IgD-negative memory B cell (primary cell): ENCODE measurements around the gene SPIRE2. TPM values are rescaled to one million over a fixed set of nuclear protein-coding genes. Genes with fewer than 3 reads are reported as not detected.

Source experiments
- H3K27ac Mint-ChIP-seq, 3 donors: one replicate each; pipeline ENCODE4 v1.8.0; 2020 to 2022; ENCODE audit warnings: mild to moderate bottlenecking in 3 of 3, mixed read lengths in 3 of 3, moderate library complexity in 1 of 3
- H3K27me3 Mint-ChIP-seq: one replicate; pipeline ENCODE4 v1.8.0; 2021; ENCODE audit warnings: mixed read lengths
- H3K36me3 Mint-ChIP-seq: one replicate; pipeline ENCODE4 v1.8.0; 2020; ENCODE audit warnings: mild to moderate bottlenecking, mixed read lengths
- H3K4me1 Mint-ChIP-seq, 3 donors: one replicate each; pipeline ENCODE4 v1.8.0; 2020 to 2022; ENCODE audit warnings: mixed read lengths in 3 of 3, mild to moderate bottlenecking in 1 of 3
- H3K4me3 Mint-ChIP-seq, 4 donors: one replicate each; pipeline ENCODE4 v1.8.0; 2020 to 2022; ENCODE audit warnings: mild to moderate bottlenecking in 4 of 4, mixed read lengths in 4 of 4, moderate library complexity in 3 of 4
- H3K9me3 Mint-ChIP-seq, 3 donors: one replicate each; pipeline ENCODE4 v1.8.0; 2020 to 2021; ENCODE audit warnings: mixed read lengths in 3 of 3, mild to moderate bottlenecking in 1 of 3
- polyA plus RNA-seq: library from polyadenylated mRNA; unstranded; fragments of 300-500 nt; fragmentation: Illumina TruSeq; gene quantifications from one replicate; pipeline ENCODE4 v1.2.3, GENCODE V29; 2021

Gene SPIRE2
- polyA plus RNA-seq, 1 donor from 2014 or later = 0.19 TPM

DNA sequence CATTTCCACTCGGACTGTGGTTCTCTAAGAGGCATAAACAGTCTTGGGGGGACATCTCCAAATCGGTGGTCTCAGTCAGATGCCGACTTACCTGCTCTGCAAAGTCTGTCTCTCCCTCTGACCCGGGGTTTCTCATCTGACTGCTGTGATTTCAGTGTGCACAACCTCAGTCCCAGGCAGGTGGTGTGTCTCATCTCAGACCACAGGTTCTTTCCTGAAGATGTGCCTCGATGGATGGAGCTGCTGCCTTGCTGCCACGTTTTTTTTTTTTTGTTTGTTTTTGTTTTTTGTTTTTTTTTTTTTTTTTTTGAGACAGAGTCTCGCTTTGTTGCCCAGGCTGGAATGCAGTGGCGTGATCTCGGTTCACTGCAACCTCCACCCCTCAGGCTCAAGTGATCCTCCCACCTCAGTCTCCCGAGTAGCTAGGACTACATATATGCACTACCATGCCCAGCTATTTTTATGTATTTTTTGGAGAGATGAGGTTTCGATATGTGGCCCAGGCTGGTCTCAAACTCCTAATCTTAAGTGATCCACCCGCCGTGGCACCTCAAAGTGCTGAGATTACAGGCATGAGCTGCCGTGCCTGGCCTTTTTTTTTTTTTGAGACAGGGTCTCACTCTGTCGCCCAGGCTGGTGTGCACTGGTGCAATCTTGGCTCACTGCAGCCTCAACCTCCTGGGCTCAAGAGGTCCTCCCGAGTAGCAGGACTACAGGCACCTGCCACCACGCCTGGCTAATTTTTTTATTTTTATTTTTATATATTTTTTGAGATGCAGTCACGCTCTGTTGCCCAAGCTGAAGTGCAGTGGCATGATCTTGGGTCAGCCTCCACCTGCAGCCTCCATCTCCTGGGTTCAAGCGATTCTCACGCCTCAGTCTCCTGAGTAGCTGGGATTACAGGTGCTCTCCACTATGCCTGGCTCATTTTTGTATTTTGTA lies 15.4 kb downstream of the SPIRE2 start:
- no peak overlapping the region for H3K27ac Mint-ChIP-seq

DNA sequence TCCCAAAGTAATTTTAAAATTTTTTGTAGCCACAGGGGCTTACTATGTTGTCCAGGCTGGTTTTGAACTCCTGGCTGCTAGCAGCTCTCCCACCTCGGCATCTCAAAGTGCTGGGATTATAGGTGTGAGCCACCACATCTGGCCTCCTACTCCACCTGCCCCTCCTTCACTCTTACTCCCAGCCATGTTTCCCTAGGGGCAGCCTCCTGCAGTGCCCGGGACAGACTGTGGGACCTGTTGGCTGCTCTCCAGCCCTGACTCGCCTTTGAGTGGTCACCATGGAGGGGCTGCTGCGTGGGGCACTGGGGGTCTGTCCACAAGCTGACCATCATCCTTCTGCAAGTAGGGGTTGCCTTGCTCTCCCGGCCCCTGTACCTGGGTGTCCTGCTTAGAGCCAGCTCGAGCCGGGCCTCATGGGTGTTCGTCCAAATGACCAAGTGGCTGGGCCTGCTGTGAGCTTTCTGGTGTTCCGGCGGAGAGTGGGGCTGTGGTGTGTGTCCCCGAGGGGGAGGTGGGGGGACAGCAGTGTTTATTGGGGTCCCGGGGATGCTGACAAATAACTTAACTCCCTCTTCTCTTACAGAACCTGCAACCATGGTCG lies 16.6 kb downstream of the SPIRE2 start:
- H3K27ac Mint-ChIP-seq = peak overlapping the region in 1 of 3 donors; percentile 6
- no peaks in the 10 kb centered on the region for H3K36me3 Mint-ChIP-seq
- H3K4me3 Mint-ChIP-seq = peak overlapping the region in 2 of 4 donors; percentile 9 to 89
- peaks cover 8 to 11% (median 10%) of the 10 kb centered on the region in 3 donors for H3K4me1 Mint-ChIP-seq
- no peaks in the 10 kb centered on the region for H3K9me3 Mint-ChIP-seq
- H3K27me3 Mint-ChIP-seq = peaks cover 13% of the 10 kb centered on the region

More for the DNA sequence above, 15.4 kb downstream of the SPIRE2 start:
- no peak overlapping the region for H3K4me3 Mint-ChIP-seq
- peaks cover 13% of the 10 kb centered on the region for H3K27me3 Mint-ChIP-seq
- H3K36me3 Mint-ChIP-seq = no peaks in the 10 kb centered on the region
- peaks cover 8 to 11% (median 11%) of the 10 kb centered on the region in 3 donors for H3K4me1 Mint-ChIP-seq
- H3K9me3 Mint-ChIP-seq = no peaks in the 10 kb centered on the region

DNA sequence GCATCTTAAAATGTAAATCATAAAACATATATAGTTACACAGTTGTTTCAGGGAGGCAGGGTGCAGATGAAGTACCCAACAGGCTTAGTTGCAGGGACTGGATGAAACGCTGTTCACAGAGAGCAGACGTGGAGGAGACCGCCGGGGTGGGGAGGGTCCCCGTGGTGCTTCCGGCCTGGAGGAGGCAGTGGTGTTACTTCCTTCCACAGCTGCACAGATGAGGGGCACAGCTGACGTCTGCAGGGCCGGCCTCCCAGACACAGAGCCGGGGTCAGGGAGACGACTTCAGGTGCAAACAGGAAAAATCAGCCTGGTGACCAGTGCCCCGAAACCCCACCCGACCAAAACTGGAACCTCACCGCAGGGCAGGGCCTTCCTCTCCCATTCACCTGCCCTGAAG lies 17.1 kb downstream of the SPIRE2 start:
- H3K36me3 Mint-ChIP-seq = no peaks in the 10 kb centered on the region
- H3K4me1 Mint-ChIP-seq = peaks cover 8 to 11% (median 10%) of the 10 kb centered on the region in 3 donors
- H3K27ac Mint-ChIP-seq = no peak overlapping the region
- H3K27me3 Mint-ChIP-seq = peaks cover 13% of the 10 kb centered on the region
- H3K9me3 Mint-ChIP-seq = no peaks in the 10 kb centered on the region
- H3K4me3 Mint-ChIP-seq = peak overlapping the region in 3 of 4 donors; percentile 9 to 89 (median 13)

DNA sequence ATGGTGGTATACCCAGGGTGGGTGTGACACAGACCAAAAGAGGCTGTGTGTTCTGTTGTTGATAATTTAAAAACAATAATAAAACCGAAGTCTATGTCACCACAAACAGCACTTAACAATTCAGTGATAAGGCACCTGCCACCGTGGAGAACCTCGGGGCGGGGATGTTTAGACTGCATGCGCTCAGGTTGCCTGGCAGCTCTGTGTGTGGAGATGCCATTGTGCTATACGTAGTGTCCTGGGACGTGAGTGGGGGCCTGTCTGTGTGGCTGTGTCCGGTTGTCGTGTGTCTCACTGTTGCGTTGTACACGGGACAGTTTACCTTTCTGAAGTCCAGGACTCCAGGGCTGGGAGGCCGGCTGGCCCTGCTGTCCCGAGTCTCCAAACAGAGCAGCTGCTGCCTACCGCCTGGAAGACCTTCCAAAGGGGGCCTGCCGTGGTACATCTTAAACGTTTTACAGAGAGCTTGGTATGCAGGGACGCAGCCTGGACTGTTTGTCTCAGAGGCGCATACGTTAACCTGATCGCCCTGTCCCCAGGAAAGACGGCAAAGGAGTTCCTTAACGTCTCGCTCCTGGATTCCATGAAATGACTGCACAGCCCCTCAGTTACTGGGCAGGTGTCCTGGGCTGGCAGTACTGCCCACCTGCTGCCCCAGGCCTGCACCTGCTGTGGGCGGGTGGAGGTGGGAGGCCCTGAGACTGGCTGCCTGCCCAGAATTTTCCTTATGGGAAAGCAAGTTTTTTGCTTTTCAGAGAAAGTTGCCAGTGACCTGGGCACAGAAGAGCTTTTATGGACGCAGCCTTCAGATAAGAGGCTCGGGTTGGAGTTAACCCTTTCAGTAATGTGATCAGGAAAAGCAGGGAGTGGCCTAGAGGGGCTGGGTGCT lies 19.0 kb downstream of the SPIRE2 start:
- Mint-ChIP-seq H3K27ac (no peak overlapping the region), H3K4me3 (no peak overlapping the region), H3K36me3 (peaks cover 1% of the 10 kb centered on the region), H3K4me1 (peaks cover 6 to 8% (median 8%) of the 10 kb centered on the region in 3 donors), H3K27me3 (peaks cover 13% of the 10 kb centered on the region), H3K9me3 (no peaks in the 10 kb centered on the region)

DNA sequence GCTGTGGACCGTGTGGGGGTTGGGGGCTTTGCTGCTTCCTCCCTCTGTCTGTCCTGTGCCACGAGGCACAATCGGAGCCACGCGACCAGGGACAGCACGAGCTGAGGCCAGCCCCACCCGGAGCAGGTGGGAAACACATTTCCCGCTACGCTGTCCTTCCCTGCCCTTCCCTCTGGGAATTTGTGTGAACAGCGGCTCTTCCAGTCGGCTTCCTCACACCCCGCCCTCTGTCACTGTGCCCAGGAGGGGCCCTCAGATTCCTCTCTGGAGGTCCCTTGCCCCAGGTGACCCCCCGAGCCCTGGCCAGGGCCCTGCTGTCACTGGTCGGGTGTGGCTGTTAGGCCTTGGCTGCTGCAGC lies 19.6 kb downstream of the SPIRE2 start:
- Mint-ChIP-seq H3K4me3 (no peak overlapping the region), H3K27me3 (peaks cover 13% of the 10 kb centered on the region), H3K4me1 (peaks cover 5 to 7% (median 6%) of the 10 kb centered on the region in 3 donors), H3K36me3 (peaks cover 2% of the 10 kb centered on the region), H3K9me3 (no peaks in the 10 kb centered on the region), H3K27ac (no peak overlapping the region)

DNA sequence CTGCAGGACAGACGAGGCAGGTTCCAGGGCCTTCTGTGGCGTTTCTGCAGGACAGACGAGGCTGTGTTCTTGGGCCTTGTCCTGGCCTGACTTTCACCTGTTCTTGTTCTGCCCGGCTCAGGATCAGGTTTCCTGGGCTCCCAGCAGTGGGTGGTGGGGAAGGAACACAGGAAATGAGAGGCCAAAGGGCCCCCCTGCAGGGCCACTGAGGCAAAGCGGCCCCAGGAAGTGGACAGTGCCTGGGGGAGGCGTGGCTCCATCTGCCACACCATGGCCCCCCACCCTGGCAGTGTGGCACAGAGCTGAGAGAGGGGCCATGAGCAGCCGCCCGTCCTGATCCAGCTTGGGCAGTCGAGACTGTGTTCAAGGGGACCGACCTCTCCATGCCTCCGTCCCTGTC lies 20.7 kb downstream of the SPIRE2 start:
- H3K27me3 Mint-ChIP-seq = peaks cover 13% of the 10 kb centered on the region
- H3K36me3 Mint-ChIP-seq = peaks cover 3% of the 10 kb centered on the region
- H3K4me3 Mint-ChIP-seq = no peak overlapping the region
- H3K27ac Mint-ChIP-seq = no peak overlapping the region
- H3K9me3 Mint-ChIP-seq = no peaks in the 10 kb centered on the region
- peaks cover 5 to 8% (median 6%) of the 10 kb centered on the region in 3 donors for H3K4me1 Mint-ChIP-seq

DNA sequence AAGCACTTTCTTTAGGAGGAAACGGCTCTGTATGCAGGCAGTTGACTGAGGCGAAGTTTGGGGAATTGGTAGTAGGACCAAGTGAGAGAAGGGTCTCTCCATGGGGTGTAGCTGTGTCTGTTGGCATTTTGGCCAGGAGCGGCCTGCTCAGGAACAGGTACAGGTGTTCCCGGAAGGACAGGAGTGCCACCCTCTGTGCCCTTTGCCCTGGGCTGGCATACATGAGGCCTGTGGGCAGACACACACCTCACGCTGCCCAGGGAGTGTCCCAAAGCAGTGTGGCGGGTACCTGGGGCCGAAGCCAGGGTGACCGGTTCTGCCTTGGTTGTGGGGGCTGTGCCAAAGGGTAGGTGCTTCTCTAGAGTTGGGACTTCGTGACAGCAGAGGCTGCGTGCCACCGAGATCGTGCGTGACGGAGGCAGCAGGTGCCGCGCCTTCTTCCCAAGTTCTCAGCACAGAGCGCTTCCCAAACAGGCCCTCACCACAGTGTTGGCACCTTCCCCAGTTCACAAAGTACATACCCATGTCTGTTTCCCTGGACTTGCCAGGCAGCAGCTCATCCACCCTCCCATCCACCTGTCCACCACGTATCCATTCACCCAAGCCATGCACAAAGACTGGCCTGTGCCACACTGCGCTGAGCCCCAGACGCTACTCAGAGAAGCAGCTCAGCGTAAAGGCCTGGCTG lies 25.2 kb downstream of the SPIRE2 start:
- no peak overlapping the region for H3K27ac Mint-ChIP-seq
- no peaks in the 10 kb centered on the region for H3K9me3 Mint-ChIP-seq
- H3K4me1 Mint-ChIP-seq = peaks cover 0 to 1% (median 0%) of the 10 kb centered on the region in 3 donors
- H3K27me3 Mint-ChIP-seq = peaks cover 3% of the 10 kb centered on the region
- H3K4me3 Mint-ChIP-seq = no peak overlapping the region
- H3K36me3 Mint-ChIP-seq = peaks cover 3% of the 10 kb centered on the region

DNA sequence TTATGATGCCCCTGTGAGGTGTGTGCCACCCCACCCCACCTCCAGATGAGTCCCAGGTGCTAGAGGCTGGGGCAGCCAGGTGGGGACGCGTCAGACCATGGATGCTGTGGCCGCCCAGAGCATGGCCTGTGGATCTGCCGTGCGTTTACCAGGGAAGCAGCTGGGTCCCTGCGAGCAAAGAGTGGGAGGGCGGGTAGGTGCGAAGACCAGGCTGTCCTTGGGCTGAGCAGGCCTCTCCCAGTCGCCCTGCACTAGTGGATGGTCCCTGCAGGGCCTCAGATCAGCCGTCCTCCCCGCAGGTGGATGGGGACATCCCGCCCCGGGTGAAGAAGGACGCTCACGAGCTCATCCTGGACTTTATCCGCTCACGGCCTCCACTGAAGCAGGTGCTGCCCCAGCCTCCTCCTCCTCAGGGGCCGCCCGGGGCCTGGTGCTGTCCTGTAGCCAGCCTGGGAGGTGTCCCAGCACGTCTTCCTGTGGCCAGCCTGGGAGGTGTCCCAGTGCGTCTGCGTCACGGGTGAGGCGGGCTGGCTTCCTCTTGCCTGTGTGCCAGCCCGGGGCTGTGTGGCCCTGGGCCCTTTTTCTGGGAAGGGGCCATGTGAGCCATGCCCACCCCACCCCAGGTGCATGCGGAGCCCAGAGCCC lies 27.1 kb downstream of the SPIRE2 start:
- Mint-ChIP-seq H3K27me3 (peaks cover 6% of the 10 kb centered on the region), H3K4me3 (no peak overlapping the region), H3K4me1 (peaks cover 0 to 1% (median 0%) of the 10 kb centered on the region in 3 donors), H3K9me3 (no peaks in the 10 kb centered on the region), H3K36me3 (peaks cover 3% of the 10 kb centered on the region), H3K27ac (no peak overlapping the region)

DNA sequence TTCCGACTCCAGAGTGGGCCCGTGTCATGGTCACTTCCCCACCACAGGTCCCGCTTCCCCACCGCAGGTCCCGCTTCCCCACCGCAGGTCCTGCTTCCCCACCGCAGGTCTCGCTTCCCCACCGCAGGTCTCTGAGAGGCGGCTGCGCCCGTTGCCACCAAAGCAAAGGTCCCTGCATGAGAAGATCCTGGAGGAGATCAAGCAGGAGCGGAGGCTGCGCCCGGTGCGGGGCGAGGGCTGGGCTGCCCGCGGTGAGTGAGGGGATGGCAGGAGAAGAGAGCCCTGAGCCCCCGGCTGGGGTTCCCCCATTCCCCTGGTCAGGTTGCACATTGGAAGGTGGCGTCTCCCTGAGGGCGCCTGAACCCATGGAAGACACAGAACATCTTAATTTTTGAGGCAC lies 27.7 kb downstream of the SPIRE2 start:
- Mint-ChIP-seq H3K4me3 (no peak overlapping the region), H3K36me3 (peaks cover 3% of the 10 kb centered on the region), H3K27ac (no peak overlapping the region), H3K27me3 (peaks cover 9% of the 10 kb centered on the region), H3K9me3 (no peaks in the 10 kb centered on the region), H3K4me1 (peaks cover 2 to 4% (median 4%) of the 10 kb centered on the region in 3 donors)

DNA sequence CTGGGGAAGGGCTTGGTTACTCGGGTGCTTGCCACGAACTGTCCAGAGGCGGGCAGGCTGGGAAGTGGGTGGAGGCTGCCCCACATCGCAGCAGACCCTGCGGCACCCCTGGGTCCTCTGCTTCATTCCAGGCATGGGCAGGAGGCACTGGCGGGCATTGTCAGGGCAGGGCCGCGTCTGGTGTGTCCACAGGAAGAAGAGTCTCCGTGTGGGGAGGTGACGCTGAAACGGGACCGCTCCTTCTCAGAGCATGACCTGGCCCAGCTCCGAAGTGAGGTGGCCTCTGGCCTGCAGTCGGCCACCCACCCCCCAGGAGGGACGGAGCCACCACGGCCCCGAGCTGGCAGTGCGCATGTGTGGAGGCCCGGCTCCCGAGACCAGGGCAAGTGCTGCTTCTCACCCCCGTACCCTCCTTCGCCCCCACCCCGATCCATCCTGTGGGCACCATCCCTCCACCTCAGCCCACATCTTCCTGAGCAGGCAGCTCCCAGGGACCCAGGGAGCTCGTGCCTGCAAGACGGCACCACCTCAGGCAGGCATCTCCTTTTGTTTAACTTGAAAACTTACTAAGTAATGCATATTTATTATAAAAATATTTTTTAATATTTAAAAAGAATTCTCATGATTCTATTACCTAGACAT lies 30.8 kb downstream of the SPIRE2 start:
- Mint-ChIP-seq H3K36me3 (no peaks in the 10 kb centered on the region), H3K27me3 (peaks cover 9% of the 10 kb centered on the region), H3K9me3 (no peaks in the 10 kb centered on the region), H3K4me3 (no peak overlapping the region), H3K4me1 (peaks cover 6 to 18% (median 17%) of the 10 kb centered on the region in 3 donors), H3K27ac (no peak overlapping the region)

DNA sequence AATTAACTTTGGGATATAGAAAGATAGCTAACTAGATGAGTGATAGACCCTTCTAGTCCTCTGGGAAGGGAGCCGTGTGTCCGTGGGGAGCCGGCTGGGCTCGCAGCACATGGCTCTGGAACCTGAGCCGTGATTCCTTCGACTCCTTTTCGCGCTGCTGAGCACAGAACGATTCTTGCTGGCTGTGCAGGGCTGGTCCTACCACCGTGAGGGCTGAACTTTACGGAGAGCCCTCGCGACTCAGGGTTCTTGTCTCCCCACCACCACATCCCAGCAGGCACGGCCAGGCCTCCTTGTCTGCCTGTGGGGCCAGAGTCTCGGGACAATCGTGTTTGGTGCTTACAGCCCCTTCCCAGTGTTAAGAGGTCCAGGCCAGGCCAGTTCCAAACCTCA lies 31.3 kb downstream of the SPIRE2 start:
- Mint-ChIP-seq H3K27me3 (peaks cover 9% of the 10 kb centered on the region), H3K4me1 (peaks cover 10 to 24% (median 22%) of the 10 kb centered on the region in 3 donors), H3K27ac (no peak overlapping the region), H3K4me3 (no peak overlapping the region), H3K36me3 (no peaks in the 10 kb centered on the region), H3K9me3 (no peaks in the 10 kb centered on the region)

DNA sequence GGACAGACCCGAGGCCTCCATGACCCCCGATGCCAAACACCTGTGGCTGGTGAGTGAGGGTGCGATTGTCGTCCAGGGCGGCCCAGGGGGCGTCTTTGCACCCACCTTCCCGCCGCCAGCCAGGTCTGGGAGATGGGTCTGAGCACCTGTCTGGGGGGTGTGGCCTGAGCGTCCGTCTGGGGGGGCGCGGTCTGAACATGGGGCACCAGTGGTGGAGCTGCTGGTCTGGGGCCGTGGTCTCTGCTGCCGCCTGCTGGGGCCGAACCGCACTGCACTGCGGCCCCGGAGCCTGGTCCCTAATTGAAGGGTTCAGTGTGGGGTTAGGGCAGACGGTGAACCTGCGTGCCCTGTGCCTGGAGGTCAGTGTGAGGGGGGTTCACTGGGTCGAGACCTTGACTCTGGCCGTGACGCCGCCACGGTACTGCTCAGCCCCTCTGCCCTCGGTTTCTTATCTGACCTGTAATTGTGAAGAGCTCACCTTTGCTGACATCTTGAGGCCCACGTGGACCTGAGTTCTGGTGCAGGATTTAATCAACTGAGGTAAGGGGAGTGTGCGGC lies 32.6 kb downstream of the SPIRE2 start:
- Mint-ChIP-seq H3K27ac (peak overlapping the region in 1 of 3 donors; percentile 35), H3K9me3 (no peaks in the 10 kb centered on the region), H3K4me1 (peaks cover 13 to 25% (median 24%) of the 10 kb centered on the region in 3 donors), H3K36me3 (no peaks in the 10 kb centered on the region), H3K27me3 (peaks cover 9% of the 10 kb centered on the region), H3K4me3 (peak overlapping the region in 1 of 4 donors; percentile 11)

DNA sequence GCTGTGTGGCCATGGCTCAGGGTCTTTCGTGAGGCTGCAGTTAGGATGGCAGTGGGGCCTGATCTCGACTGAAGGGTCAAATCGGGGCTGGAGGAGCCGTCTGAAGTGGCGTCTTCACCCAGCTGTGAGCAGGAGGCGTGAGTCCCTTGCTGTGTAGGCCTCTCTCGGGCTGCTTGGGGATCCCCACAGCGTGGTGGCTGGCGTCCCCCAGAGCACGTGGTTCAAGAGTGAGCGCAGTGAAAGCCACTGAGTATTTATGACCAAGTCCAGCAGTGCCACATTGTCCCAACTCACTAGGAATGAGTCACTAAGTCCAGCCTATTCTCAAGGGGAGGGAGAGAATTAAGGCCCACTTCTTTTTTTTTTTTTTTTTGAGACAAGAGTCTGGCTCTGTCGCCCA lies 33.4 kb downstream of the SPIRE2 start:
- peaks cover 9% of the 10 kb centered on the region for H3K27me3 Mint-ChIP-seq
- no peak overlapping the region for H3K4me3 Mint-ChIP-seq
- H3K36me3 Mint-ChIP-seq = no peaks in the 10 kb centered on the region
- no peaks in the 10 kb centered on the region for H3K9me3 Mint-ChIP-seq
- peaks cover 13 to 25% (median 24%) of the 10 kb centered on the region in 3 donors for H3K4me1 Mint-ChIP-seq
- H3K27ac Mint-ChIP-seq = no peak overlapping the region
